Peyer's patch (tissue), 4 donors: ENCODE data around the gene PRDX5.

Experiments used
- CTCF ChIP-seq, 6 experiments: fragments of 450-650 bp in 4 of 6; fragments of 200-600 bp in 2 of 6; sonication (generic) in 1 of 6; IDR thresholded peaks; one replicate each; pipeline ENCODE4 v1.5.1; 2017 to 2019; ENCODE audit warnings: antibody characterized with exemption in 6 of 6, mild to moderate bottlenecking in 3 of 6, moderate library complexity in 1 of 6
- POLR2A ChIP-seq, 2 donors: fragments of 450-650 bp; IDR thresholded peaks; one replicate each; pipeline ENCODE4 v1.5.1; 2017; ENCODE audit warnings: antibody characterized with exemption in 2 of 2, mild to moderate bottlenecking in 2 of 2, moderate library complexity in 2 of 2

GRCh38 chr11:64347193-64347867, 29.4 kb downstream of the PRDX5 start:
- TF ChIP-seq CTCF (IDR thresholded peaks at IDR 0.05) (no peak), POLR2A (IDR thresholded peaks at IDR 0.05) (no peak)
